Esophagus (tissue), 2 donors: ENCODE results near the gene NPY4R. TPM values are rescaled to one million over a fixed set of nuclear protein-coding genes. Genes with fewer than 3 reads are reported as not detected.
"Not testable (repeated sequence)": the region's sequence is repeated elsewhere in the genome, so short reads cannot be mapped to it uniquely, and the experiment has no call there.

Experiments used
- H3K27ac ChIP-seq, 2 donors: one replicate each; pipeline ENCODE4 v1.5.1; 2013; ENCODE audit warnings: low read depth in 2 of 2, mild to moderate bottlenecking in 2 of 2, inconsistent platforms in 1 of 2, low read length in 1 of 2, moderate library complexity in 1 of 2
- H3K27me3 ChIP-seq, 2 donors: one replicate each; pipeline ENCODE4 v1.6.1; 2013; ENCODE audit warnings: low read length in 2 of 2, control low read depth in 1 of 2, mild to moderate bottlenecking in 1 of 2; ENCODE audit not compliant: insufficient read depth in 2 of 2, control insufficient read depth in 1 of 2
- H3K36me3 ChIP-seq, 2 donors: one replicate each; pipeline ENCODE4 v1.6.1; 2013; ENCODE audit warnings: low read length in 1 of 2; ENCODE audit not compliant: control insufficient read depth in 2 of 2, insufficient read depth in 2 of 2
- H3K4me1 ChIP-seq, 2 donors: one replicate each; pipeline ENCODE4 v1.6.1; 2013; ENCODE audit warnings: low read length in 1 of 2; ENCODE audit not compliant: control insufficient read depth in 2 of 2, insufficient read depth in 2 of 2
- H3K4me3 ChIP-seq, 2 donors: one replicate each; pipeline ENCODE4 v1.5.1; 2013; ENCODE audit warnings: low read length in 2 of 2, mild to moderate bottlenecking in 2 of 2, low read depth in 1 of 2, moderate library complexity in 1 of 2
- H3K9me3 ChIP-seq, 2 donors: one replicate each; pipeline ENCODE4 v1.6.1; 2013; ENCODE audit warnings: mild to moderate bottlenecking in 2 of 2, low read depth in 1 of 2, low read length in 1 of 2, moderate library complexity in 1 of 2; ENCODE audit not compliant: control insufficient read depth in 2 of 2, insufficient read depth in 1 of 2
- WGBS, 2 donors: extraction: QIAGEN DNeasy Blood & Tissue Kit; methylation state at CpG; one replicate each; pipeline ENCODE4 v1.1.7; 2013; 5-methylcytosine and 5-hydroxymethylcytosine counted together
- polyA plus RNA-seq, 2 donors: library from polyadenylated mRNA; stranded (reverse); fragments of 200-250 nt; gene quantifications; one replicate each; pipeline ENCODE4 v1.2.3, GENCODE V29; 2013
- donor health status: healthy with polysubstance abuse.
- donor health status: Bipolar disorder and iron deficiency.

Gene NPY4R
- polyA plus RNA-seq, result under 1 TPM; 0.06 to 0.10 TPM

- H3K36me3 ChIP-seq, H3K4me3 ChIP-seq, H3K4me1 ChIP-seq, H3K27ac ChIP-seq, H3K27me3 ChIP-seq, H3K9me3 ChIP-seq: not testable (repeated sequence)
- WGBS, 2 donors, result 3% methylated on average over 17 of the region's 36 CpGs; no CpG with 5 or more reads in 1 of the 2 donors
Observed at GRCh38 chr10:46465765-46466164, at the start of gene NPY4R. TSS of gene NPY4R (minus strand) at chr10:46465958. CDS start at chr10:46462635, 3,323 bp downstream.

- Histone ChIP-seq H3K4me1 (peaks cover 0 to under 1% of the 10 kb centered on the region in 2 donors), H3K9me3 (no peaks in the 10 kb centered on the region), H3K27ac (no peak overlapping the region), H3K27me3 (no peaks in the 10 kb centered on the region), H3K36me3 (no peaks in the 10 kb centered on the region), H3K4me3 (no peak overlapping the region)
Observed at GRCh38 chr10:46515366-46515765, 49.6 kb upstream of the NPY4R start.

- H3K27ac ChIP-seq, result no peak overlapping the region
- no peaks in the 10 kb centered on the region for H3K4me1 ChIP-seq
- H3K27me3 ChIP-seq, result no peaks in the 10 kb centered on the region
- 77 to 85% methylated on average over 3 of the region's 3 CpGs for WGBS, 2 donors
- H3K4me3 ChIP-seq, result no peak overlapping the region
- no peaks in the 10 kb centered on the region for H3K9me3 ChIP-seq
- H3K36me3 ChIP-seq, result no peaks in the 10 kb centered on the region
Observed at GRCh38 chr10:46514899-46515298, 49.1 kb upstream of the NPY4R start.

- Histone ChIP-seq H3K27me3 (no peaks in the 10 kb centered on the region), H3K9me3 (no peaks in the 10 kb centered on the region), H3K4me3 (no peak overlapping the region), H3K4me1 (no peaks in the 10 kb centered on the region), H3K27ac (no peak overlapping the region), H3K36me3 (no peaks in the 10 kb centered on the region)
- WGBS, 2 donors, result 80 to 84% methylated on average over 6 of the region's 6 CpGs
Observed at GRCh38 chr10:46514431-46514861, 48.7 kb upstream of the NPY4R start.

GRCh38 chr10:46513333-46513732, 47.6 kb upstream of the NPY4R start:
- H3K4me1 ChIP-seq, H3K9me3 ChIP-seq, H3K27ac ChIP-seq, H3K27me3 ChIP-seq, H3K4me3 ChIP-seq, H3K36me3 ChIP-seq: not testable (repeated sequence)
- WGBS, 2 donors, result no CpG with 5 or more reads among the region's 8 CpGs

- not testable (repeated sequence) for H3K27ac ChIP-seq
- 84 to 99% methylated on average over 2 to 3 of the region's 7 CpGs for WGBS, 2 donors
Observed at GRCh38 chr10:46512725-46513124, 47.0 kb upstream of the NPY4R start.

GRCh38 chr10:46512002-46512401, 46.2 kb upstream of the NPY4R start:
- H3K27me3 ChIP-seq, H3K36me3 ChIP-seq, H3K27ac ChIP-seq, H3K4me3 ChIP-seq, H3K4me1 ChIP-seq, H3K9me3 ChIP-seq: not testable (repeated sequence)
- WGBS, 2 donors, result no CpG with 5 or more reads among the region's 5 CpGs

More at GRCh38 chr10:46512725-46513124, 47.0 kb upstream of the NPY4R start:
- not testable (repeated sequence) for H3K9me3 ChIP-seq, H3K4me3 ChIP-seq, H3K36me3 ChIP-seq, H3K27me3 ChIP-seq, H3K4me1 ChIP-seq

- WGBS, 2 donors, result no CpG with 5 or more reads among the region's 3 CpGs
- not testable (repeated sequence) for H3K27me3 ChIP-seq, H3K27ac ChIP-seq, H3K4me3 ChIP-seq, H3K36me3 ChIP-seq, H3K9me3 ChIP-seq, H3K4me1 ChIP-seq
Observed at GRCh38 chr10:46499990-46500389, 34.2 kb upstream of the NPY4R start.

- not testable (repeated sequence) for H3K9me3 ChIP-seq, H3K4me3 ChIP-seq, H3K4me1 ChIP-seq, H3K27ac ChIP-seq, H3K27me3 ChIP-seq, H3K36me3 ChIP-seq
- WGBS, 2 donors, result 43 to 63% methylated on average over 2 of the region's 5 CpGs
Observed at GRCh38 chr10:46498985-46499703, 33.4 kb upstream of the NPY4R start.

- H3K4me3 ChIP-seq, H3K27me3 ChIP-seq, H3K27ac ChIP-seq, H3K4me1 ChIP-seq, H3K9me3 ChIP-seq, H3K36me3 ChIP-seq: not testable (repeated sequence)
- no CpG with 5 or more reads among the region's 2 CpGs for WGBS, 2 donors
Observed at GRCh38 chr10:46497878-46498277, 32.1 kb upstream of the NPY4R start.
